ENCODE data around the gene AMDHD1.
A peak's percentile ranks its signal among the peaks of the same experiment; 100 is the strongest.

Gene AMDHD1, protein sequence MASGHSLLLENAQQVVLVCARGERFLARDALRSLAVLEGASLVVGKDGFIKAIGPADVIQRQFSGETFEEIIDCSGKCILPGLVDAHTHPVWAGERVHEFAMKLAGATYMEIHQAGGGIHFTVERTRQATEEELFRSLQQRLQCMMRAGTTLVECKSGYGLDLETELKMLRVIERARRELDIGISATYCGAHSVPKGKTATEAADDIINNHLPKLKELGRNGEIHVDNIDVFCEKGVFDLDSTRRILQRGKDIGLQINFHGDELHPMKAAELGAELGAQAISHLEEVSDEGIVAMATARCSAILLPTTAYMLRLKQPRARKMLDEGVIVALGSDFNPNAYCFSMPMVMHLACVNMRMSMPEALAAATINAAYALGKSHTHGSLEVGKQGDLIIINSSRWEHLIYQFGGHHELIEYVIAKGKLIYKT

DNA sequence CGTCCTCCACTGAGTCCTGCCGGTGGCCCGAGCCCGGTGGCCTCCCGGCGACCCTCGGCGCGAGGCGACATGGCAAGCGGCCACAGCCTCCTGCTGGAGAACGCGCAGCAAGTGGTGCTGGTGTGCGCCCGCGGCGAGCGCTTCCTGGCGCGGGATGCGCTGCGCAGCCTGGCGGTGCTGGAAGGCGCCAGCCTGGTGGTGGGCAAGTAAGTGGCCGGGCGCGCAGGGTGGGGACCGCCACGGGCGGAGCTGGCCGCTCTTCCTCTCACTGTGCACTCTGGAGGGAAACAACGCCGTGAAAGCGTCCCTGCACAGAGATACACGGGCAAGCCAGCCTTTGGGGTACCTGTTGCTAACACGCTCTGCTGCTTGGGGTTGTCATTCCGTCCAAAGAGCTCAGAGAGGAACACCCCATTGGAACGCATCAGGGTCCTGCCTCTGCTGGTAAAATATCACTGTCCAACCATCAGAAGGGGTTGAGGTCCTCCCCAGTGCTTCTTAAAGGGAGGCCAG is at the start of gene AMDHD1:
Gene AMDHD1, plus strand, starts transcription at position 2 of the 513 bp plus-strand sequence. Its CDS starts 68 bp downstream, at position 70.
- DNase-seq (ENCODE audit: extremely low read depth, low read depth), result no peak

DNA sequence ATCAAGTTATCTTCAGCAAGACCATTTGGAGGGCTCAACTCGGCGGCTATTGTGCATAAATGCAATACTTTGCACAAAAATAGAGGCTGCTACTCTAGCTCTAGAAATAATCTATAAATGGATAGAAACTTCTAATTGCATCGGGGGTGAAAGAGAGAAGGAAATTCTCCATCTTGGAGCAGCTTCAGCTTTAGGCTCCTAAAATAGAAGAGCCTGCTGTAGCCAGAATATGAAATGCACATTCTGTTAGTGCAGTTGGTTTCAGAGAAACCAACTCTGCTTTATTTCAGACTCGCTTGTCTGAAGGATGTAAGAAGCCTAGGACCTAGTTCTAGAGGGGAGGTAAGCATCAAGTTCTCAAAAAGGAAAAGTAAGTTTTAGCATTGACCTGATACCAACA is 46.3 kb upstream of the AMDHD1 start:
- TF ChIP-seq, protein P1, sequence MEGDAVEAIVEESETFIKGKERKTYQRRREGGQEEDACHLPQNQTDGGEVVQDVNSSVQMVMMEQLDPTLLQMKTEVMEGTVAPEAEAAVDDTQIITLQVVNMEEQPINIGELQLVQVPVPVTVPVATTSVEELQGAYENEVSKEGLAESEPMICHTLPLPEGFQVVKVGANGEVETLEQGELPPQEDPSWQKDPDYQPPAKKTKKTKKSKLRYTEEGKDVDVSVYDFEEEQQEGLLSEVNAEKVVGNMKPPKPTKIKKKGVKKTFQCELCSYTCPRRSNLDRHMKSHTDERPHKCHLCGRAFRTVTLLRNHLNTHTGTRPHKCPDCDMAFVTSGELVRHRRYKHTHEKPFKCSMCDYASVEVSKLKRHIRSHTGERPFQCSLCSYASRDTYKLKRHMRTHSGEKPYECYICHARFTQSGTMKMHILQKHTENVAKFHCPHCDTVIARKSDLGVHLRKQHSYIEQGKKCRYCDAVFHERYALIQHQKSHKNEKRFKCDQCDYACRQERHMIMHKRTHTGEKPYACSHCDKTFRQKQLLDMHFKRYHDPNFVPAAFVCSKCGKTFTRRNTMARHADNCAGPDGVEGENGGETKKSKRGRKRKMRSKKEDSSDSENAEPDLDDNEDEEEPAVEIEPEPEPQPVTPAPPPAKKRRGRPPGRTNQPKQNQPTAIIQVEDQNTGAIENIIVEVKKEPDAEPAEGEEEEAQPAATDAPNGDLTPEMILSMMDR (IDR thresholded peaks at IDR 0.05; ENCODE audit: low read depth, low read length, missing control alignments), result no peak
- no peak overlapping the region for H3K4me3 ChIP-seq (replicated peaks; ENCODE audit: low read depth, low read length)
- no peak for DNase-seq (ENCODE audit: extremely low read depth, low read depth)

More for the DNA sequence above, at the start of gene AMDHD1:
- peak within 1 kb of the TSS; percentile 58 for H3K4me3 ChIP-seq (replicated peaks; ENCODE audit: low read depth, low read length)
- TF ChIP-seq, protein P1 (IDR thresholded peaks at IDR 0.05; ENCODE audit: low read depth, low read length, missing control alignments), result peak; percentile 19

DNA sequence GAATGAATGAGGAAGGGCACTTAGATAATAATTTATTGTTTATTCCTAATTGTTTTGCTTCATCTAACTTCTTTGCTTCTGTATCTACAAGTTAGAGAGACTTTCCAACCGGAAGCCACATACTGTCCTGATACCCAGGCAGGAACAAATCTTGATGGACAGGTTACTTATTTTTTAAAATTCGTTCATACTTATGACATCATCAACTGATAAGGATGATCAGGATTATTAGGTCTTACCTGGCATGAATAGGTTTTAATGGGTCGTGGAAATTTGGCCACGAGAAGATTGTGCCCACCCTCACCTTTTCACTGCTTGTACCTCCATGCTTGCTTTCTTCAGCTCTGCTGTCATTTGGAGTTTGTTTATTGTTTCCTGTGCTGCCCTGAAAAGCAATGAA is 45.0 kb upstream of the AMDHD1 start:
- H3K4me3 ChIP-seq (replicated peaks; ENCODE audit: low read depth, low read length), result no peak overlapping the region
- DNase-seq (ENCODE audit: extremely low read depth, low read depth), result no peak
- TF ChIP-seq, protein P1 (IDR thresholded peaks at IDR 0.05; ENCODE audit: low read depth, low read length, missing control alignments), result no peak

DNA sequence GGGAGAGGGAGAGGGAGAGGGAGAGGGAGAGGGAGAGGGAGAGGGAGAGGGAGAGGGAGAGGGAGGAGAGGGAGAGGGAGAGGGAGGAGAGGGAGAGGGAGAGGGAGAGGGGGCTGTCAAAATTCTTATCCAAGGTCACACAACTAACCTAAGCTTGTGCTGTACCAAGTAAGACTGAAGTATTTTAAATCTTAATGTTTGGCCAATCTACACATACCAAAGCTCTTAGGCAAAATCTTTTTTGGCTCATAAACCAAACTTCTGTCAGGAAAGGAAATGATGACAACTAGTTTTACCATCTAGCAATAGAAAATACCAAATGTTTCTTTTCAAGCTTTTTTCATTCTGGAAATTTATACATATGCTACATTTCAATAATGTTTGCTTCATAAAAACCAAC is 34.6 kb upstream of the AMDHD1 start:
- no peak for DNase-seq (ENCODE audit: extremely low read depth, low read depth)
- no peak overlapping the region for H3K4me3 ChIP-seq (replicated peaks; ENCODE audit: low read depth, low read length)
- TF ChIP-seq, protein P1 (IDR thresholded peaks at IDR 0.05; ENCODE audit: low read depth, low read length, missing control alignments), result no peak

DNA sequence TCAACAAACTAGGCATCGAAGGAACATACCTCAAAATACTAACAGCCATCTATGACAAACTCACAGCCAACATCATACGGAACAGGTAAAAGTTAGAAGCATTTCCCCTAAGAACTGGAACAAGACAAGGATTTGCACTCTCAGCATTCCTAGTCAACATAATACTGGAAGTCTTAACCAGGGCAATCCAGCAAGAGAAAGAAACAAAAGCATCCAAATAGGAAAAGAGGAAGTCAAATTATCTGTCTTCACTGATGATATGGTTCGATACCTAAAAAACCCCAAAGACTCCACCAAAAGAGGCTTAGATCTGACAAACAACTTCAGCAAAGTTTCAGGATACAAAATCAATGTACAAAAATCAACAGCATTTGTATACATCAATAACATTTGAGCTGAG is 33.3 kb upstream of the AMDHD1 start:
- TF ChIP-seq, protein P1 (IDR thresholded peaks at IDR 0.05; ENCODE audit: low read depth, low read length, missing control alignments), result no peak
- DNase-seq (ENCODE audit: extremely low read depth, low read depth), result no peak
- H3K4me3 ChIP-seq (replicated peaks; ENCODE audit: low read depth, low read length), result no peak overlapping the region

DNA sequence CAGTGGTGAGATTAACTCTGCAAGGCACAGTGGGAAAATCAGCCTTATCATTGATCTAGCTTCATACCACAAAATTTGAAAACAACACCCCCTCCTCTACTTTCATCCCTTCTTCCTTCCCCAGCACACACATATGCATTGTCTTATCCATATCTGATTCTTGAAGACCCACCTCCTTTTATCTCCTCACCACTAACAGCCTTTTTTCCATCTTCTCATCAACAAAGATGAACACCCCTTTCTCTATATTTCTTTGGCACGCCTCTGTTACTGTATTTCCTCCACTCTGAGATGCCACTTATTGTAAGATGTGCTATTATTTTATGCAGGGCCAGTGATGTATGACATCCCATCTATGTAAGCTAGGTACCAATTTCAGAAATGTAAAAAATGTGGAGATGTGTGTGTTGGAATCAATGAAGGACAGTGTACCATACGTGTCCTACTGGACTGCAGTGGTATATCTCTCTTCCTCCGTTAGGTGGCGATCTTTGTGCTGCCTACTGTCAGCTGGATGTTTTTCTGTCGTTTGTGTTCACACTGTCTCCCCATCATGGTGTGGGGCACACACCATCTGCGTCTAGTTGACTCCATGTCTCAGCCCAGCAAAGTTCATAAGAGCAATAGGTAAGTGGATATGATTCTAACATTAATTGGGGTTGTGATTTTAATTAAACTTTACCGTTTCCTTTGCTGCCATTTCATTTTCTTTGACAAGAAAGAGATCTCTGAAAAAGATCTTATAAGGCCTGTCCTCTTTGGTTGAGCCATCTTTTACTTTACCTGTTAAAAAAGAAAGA is 24.7 kb upstream of the AMDHD1 start:
- no peak overlapping the region for H3K4me3 ChIP-seq (replicated peaks; ENCODE audit: low read depth, low read length)
- TF ChIP-seq, protein P1 (IDR thresholded peaks at IDR 0.05; ENCODE audit: low read depth, low read length, missing control alignments), result peak; percentile 81
- DNase-seq (ENCODE audit: extremely low read depth, low read depth), result peak; percentile 27

Data from HFF-Myc (cell line).